ENCODE data around the gene POGK.
"Not testable (repeated sequence)": the region's sequence is repeated elsewhere in the genome, so short reads cannot be mapped to it uniquely, and the experiment has no call there.

Gene POGK

GRCh38 chr1:166838766-166839599 is at the start of gene POGK:
Gene POGK (plus strand): TSS chr1:166839475. CDS start chr1:166840957, 1,482 bp downstream.
- peak within 1 kb of the TSS; percentile 75 for H3K4me3 ChIP-seq (ENCODE audit: low read depth, low read length)

- no peak overlapping the region for H3K4me3 ChIP-seq (ENCODE audit: low read depth, low read length)
Measured at GRCh38 chr1:166796620-166797236, 42.5 kb upstream of the POGK start.

GRCh38 chr1:166808952-166809351 is 30.3 kb upstream of the POGK start:
- no peak overlapping the region for H3K4me3 ChIP-seq (ENCODE audit: low read depth, low read length)

- no peak overlapping the region for H3K4me3 ChIP-seq (ENCODE audit: low read depth, low read length)
Measured at GRCh38 chr1:166811691-166812090, 27.6 kb upstream of the POGK start.

GRCh38 chr1:166813508-166814223 is 25.6 kb upstream of the POGK start:
- H3K4me3 ChIP-seq (ENCODE audit: low read depth, low read length), result no peak overlapping the region

GRCh38 chr1:166814611-166815010 is 24.7 kb upstream of the POGK start:
- no peak overlapping the region for H3K4me3 ChIP-seq (ENCODE audit: low read depth, low read length)

- no peak overlapping the region for H3K4me3 ChIP-seq (ENCODE audit: low read depth, low read length)
Measured at GRCh38 chr1:166819974-166820373, 19.3 kb upstream of the POGK start.

- no peak overlapping the region for H3K4me3 ChIP-seq (ENCODE audit: low read depth, low read length)
Measured at GRCh38 chr1:166822385-166822784, 16.9 kb upstream of the POGK start.

GRCh38 chr1:166827426-166827825 is 11.8 kb upstream of the POGK start:
- H3K4me3 ChIP-seq (ENCODE audit: low read depth, low read length), result no peak overlapping the region

- not testable (repeated sequence) for H3K4me3 ChIP-seq (ENCODE audit: low read depth, low read length)
Measured at GRCh38 chr1:166829762-166830161, 9.5 kb upstream of the POGK start.

GRCh38 chr1:166836733-166837132 is 2.5 kb upstream of the POGK start:
- H3K4me3 ChIP-seq (ENCODE audit: low read depth, low read length), result no peak overlapping the region

GRCh38 chr1:166839600-166840308 is 479 bp downstream of the POGK start:
- H3K4me3 ChIP-seq (ENCODE audit: low read depth, low read length), result peak overlapping the region; percentile 75

GRCh38 chr1:166840309-166841274 is 1.3 kb downstream of the POGK start:
- H3K4me3 ChIP-seq (ENCODE audit: low read depth, low read length), result peak overlapping the region; percentile 75

- no peak overlapping the region for H3K4me3 ChIP-seq (ENCODE audit: low read depth, low read length)
Measured at GRCh38 chr1:166843322-166843721, 4.0 kb downstream of the POGK start.

GRCh38 chr1:166843769-166844596 is 4.7 kb downstream of the POGK start:
- H3K4me3 ChIP-seq (ENCODE audit: low read depth, low read length), result no peak overlapping the region

- no peak overlapping the region for H3K4me3 ChIP-seq (ENCODE audit: low read depth, low read length)
Measured at GRCh38 chr1:166844791-166845190, 5.5 kb downstream of the POGK start.

- no peak overlapping the region for H3K4me3 ChIP-seq (ENCODE audit: low read depth, low read length)
Measured at GRCh38 chr1:166848193-166848592, 8.9 kb downstream of the POGK start.

- H3K4me3 ChIP-seq (ENCODE audit: low read depth, low read length), result no peak overlapping the region
Measured at GRCh38 chr1:166849135-166849534, 9.9 kb downstream of the POGK start.

- H3K4me3 ChIP-seq (ENCODE audit: low read depth, low read length), result no peak overlapping the region
Measured at GRCh38 chr1:166852918-166853317, 13.6 kb downstream of the POGK start.

Measured in iPS-11a (cell line).